Choroid plexus epithelial cell (primary cell): ENCODE data around the gene ADARB2.

Experiments
- DNase-seq: peaks from one replicate; pipeline ENCODE4 v3.0.0-alpha.2; 2010; ENCODE audit warnings: low read depth
- H3K4me3 ChIP-seq: 2 replicates; pipeline ENCODE4 v1.5.1; 2011; ENCODE audit warnings: low read depth, mild to moderate bottlenecking, control low read depth, low read length, moderate library complexity
- TF ChIP-seq, protein P1 (sequence below): conservative IDR thresholded peaks from 2 replicates; pipeline ENCODE4 v1.5.1; 2011; ENCODE audit warnings: low read depth, mild to moderate bottlenecking, control low read depth, inconsistent platforms, low read length, moderate library complexity

Gene ADARB2

DNA sequence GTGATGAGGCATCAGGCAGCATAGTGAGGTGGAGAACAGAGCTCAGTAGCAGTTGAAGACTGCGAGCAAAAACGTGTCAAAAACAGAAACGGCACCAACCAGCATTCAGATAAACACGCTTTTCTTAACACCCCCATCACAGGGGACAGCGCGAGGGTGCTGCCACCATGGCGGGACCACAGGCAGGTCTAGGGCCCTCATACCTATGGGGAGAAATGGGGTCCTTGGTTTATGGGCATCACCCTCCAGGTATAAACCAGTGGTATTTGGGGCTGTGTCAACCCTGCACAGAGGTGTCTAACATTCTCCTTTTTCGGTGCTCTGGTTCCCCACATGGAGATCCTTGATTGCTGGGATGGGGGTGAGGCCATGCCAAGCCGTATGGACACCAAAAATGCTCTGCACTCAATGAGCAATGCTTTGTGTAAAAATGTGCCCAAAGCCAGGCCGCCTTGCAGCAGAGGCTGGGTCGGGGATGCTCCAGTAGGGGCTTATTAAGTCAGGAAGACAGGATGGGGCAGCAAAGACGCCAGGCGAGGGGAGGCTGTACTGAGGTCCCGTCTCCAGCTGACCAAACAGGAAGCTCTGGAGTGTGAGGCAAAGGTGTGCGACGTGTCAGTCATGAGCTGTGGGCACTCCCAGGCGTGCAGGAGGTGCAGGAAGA is 489.6 kb downstream of the ADARB2 start:
- DNase-seq = no peak
- TF ChIP-seq, protein P1, sequence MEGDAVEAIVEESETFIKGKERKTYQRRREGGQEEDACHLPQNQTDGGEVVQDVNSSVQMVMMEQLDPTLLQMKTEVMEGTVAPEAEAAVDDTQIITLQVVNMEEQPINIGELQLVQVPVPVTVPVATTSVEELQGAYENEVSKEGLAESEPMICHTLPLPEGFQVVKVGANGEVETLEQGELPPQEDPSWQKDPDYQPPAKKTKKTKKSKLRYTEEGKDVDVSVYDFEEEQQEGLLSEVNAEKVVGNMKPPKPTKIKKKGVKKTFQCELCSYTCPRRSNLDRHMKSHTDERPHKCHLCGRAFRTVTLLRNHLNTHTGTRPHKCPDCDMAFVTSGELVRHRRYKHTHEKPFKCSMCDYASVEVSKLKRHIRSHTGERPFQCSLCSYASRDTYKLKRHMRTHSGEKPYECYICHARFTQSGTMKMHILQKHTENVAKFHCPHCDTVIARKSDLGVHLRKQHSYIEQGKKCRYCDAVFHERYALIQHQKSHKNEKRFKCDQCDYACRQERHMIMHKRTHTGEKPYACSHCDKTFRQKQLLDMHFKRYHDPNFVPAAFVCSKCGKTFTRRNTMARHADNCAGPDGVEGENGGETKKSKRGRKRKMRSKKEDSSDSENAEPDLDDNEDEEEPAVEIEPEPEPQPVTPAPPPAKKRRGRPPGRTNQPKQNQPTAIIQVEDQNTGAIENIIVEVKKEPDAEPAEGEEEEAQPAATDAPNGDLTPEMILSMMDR = no peak
- H3K4me3 ChIP-seq = no peak overlapping the region

DNA sequence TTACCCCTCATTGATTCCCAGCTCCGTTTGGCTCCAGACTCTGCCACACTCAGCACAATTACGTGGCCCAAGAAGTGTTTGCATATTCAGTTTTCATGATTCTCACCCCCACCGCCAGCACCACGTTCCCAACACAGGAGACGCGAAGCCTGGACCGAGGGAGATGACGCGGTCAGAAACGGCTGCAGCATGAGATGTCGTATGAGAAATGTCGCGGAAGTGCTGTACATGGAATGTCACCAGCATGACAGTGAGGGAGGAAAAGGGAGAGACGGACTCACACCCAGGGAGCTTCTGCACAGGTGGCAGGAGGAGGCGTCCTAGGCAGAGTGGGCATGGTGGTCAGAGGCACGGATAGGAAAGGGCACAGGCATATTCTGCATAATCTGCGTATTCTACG is 492.8 kb downstream of the ADARB2 start:
- DNase-seq = no peak

DNA sequence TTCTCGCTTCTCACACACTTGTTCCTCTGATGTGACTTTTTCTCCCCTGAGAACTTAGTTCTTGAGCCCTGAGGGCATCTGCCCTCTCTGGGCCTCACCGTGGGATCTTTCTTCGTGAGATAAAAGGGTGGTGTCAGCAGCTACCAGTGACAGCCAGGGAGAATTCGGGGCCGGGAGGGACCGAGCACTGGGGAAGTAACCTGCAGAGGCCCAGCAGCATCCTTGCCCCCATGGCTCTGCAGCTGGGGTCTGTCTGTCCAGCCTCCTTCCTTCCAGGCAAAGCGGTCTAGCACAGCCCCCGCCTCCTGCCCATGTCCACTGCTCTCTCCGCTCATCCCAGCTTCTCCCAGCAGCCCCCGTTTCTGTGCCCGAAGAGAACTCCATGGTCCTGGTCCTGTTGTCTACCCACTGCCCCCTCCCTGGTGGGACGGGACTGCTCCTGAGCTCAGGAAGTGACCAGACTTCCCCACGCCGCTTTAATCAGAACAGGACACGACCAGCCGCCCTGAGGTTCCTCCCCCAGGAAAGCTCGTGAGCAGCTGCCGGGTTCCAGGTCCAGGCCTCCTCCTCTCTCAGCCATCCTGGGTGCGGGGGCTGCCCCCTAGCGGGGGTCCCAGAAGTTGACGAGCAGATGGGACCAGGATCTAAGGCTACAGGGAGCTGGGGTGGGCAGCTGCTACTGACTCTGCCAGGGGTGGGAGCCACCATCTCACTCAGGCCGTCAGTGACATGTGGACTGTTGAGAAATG is 493.7 kb downstream of the ADARB2 start:
- DNase-seq = no peak
- TF ChIP-seq, protein P1 = no peak
- no peak overlapping the region for H3K4me3 ChIP-seq

More for the DNA sequence above, 492.8 kb downstream of the ADARB2 start:
- no peak overlapping the region for H3K4me3 ChIP-seq
- TF ChIP-seq, protein P1 = no peak

DNA sequence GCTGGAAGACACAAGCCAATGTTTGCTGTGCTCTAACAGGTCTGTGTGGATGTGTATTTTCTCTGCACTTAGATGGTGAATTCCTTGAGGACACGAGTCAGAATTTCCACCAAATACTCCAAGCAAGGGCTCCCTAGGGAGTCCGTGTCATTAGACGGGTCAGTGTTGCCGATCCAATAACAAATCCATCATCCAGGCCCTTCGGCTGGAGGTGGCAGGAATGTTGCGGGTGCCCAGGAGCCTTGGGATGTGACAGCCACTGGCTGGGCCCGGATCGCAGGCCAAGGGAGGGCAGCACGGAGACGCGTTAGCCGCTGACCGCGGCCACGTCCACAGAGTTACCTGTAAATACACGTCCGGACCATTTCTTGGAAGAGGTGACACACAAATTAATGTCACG is 494.4 kb downstream of the ADARB2 start:
- TF ChIP-seq, protein P1 = no peak
- no peak overlapping the region for H3K4me3 ChIP-seq
- no peak for DNase-seq

DNA sequence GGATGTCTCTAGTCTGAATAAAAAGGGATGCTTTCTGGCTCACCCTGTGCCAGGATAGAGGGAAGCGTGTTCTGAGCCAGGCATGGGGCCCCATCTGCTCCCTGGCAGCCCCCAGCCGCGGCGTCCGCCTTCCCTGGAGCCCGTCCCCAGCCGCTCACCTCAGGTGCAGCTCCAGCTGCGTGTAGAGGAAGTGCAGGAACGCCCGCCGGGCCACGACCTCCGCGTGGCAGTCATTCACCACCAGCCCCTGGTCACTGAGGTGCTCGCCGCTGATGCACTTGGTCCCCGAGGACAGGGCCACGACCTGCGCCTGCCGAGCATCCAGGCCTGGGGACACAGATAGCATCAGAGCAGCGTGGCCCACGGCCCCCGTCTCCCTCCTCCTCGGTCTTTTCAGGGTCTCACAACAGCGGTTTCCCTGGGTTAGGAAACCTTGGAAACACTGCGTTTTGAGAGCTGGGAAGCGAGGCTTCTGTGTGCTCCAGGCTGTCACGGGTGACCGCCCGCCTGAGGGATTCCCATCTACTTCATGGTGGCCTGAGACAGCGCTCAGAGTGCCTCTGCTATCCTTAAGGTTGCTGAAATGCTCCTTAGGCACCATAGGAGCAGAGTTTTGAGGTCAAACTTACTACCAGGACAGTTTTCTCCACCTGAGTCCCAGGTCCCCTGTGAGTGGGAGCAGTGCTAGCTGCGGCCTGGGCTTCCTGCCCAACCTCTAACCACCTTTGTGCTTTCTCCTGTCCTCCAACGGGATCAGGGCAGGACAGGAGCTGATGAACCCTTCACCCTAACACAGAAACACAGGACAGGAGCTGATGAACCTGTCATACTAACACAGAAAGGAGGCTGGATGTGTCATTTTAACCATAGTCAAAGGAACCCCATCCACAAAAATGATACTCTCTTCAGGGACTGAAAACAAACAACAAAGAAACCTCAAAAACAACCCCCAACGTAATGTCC is 495.1 kb downstream of the ADARB2 start:
- no peak for DNase-seq
- H3K4me3 ChIP-seq = no peak overlapping the region
- TF ChIP-seq, protein P1 = no peak

DNA sequence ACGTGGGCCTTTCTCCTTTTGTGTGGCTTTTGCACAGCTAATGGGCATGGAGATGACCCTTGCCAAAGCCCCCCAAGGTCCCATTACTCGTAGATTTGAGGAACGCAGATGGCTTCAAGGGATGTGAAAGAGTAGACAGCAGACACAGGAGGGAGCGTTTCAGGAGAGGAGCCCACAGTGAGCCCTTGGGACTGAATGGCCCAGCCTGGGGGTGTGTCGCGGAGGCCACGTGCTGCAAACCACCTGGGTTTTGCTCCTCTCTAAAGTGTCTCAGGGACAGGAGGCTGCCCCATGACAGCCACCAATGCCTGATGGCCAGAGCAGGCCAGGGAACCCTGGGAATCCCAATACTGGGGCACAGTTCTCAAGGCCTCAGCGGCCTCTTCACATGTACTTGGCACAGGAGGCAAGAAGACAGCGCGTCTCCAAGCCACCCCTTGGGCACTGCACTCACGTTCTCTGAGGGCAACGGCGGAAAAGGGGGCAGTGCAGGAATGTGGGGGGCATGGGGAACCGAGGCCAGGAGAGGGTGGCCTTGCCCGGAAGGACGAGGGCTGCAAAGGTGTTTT is 495.9 kb downstream of the ADARB2 start:
- DNase-seq = no peak
- TF ChIP-seq, protein P1 = no peak
- H3K4me3 ChIP-seq = no peak overlapping the region
